ENCODE results near the gene PAQR8. TPM values are rescaled to one million over a fixed set of nuclear protein-coding genes. Genes with fewer than 3 reads are reported as not detected.

PAQR8 gene
- total and polyA plus RNA-seq, 2 of the 13 experiments (the other 11 are each of a cell fraction or from before 2014, with no cell fraction given), result 37.7 to 50.7 TPM

- TF ChIP-seq SAFB2 (CRISPR knock-in tag; IDR thresholded peaks at IDR 0.05; ENCODE audit: borderline replicate concordance, low read depth) (no peak), ZNF678 (CRISPR knock-in tag; IDR thresholded peaks at IDR 0.05) (no peak), STAT5B (CRISPR knock-in tag; IDR thresholded peaks at IDR 0.05) (no peak), ZNF556 (CRISPR knock-in tag; IDR thresholded peaks at IDR 0.05; ENCODE audit: borderline replicate concordance) (no peak), HMGXB4 (CRISPR knock-in tag; IDR thresholded peaks at IDR 0.05; ENCODE audit: borderline replicate concordance in 1 of 2, low read depth in 1 of 2) (no peak), TMF1 (CRISPR knock-in tag; IDR thresholded peaks at IDR 0.05; ENCODE audit: low read depth) (0 out of 2 replicates have a peak, but pooled peaks have one; percentile 24), MTA1 (CRISPR knock-in tag; IDR thresholded peaks at IDR 0.05; ENCODE audit: borderline replicate concordance) (no peak), TEAD3 (CRISPR knock-in tag; optimal IDR thresholded peaks at IDR 0.05; ENCODE audit: borderline replicate concordance) (peak; percentile 42), SALL2 (CRISPR knock-in tag; IDR thresholded peaks at IDR 0.05) (no peak), ELF1 (CRISPR knock-in tag; IDR thresholded peaks at IDR 0.05) (peak; percentile 83), EEA1 (CRISPR knock-in tag; IDR thresholded peaks at IDR 0.05; ENCODE audit: borderline replicate concordance) (no peak), ZNF446 (CRISPR knock-in tag; IDR thresholded peaks at IDR 0.05) (no peak), CEBPB (IDR thresholded peaks at IDR 0.05; ENCODE audit: borderline replicate concordance, low read depth, low read length) (no peak), SOX6 (IDR thresholded peaks at IDR 0.05) (no peak), SOX6 (CRISPR knock-in tag; IDR thresholded peaks at IDR 0.05) (peak; percentile 41; the same call in 1 of the 2 replicates), CC2D1A (CRISPR knock-in tag; IDR thresholded peaks at IDR 0.05) (no peak), PLRG1 (conservative IDR thresholded peaks at IDR 0.05) (no peak), PHF20 (CRISPR knock-in tag; IDR thresholded peaks at IDR 0.05) (peak; percentile 75), HNF4G (IDR thresholded peaks at IDR 0.05; ENCODE audit: borderline replicate concordance, low read depth, low read length) (no peak; the same call in 1 of the 2 replicates), HNF4G (CRISPR knock-in tag; IDR thresholded peaks at IDR 0.05; ENCODE audit: borderline replicate concordance, low read depth) (no peak)
- TF ChIP-seq, protein P1, sequence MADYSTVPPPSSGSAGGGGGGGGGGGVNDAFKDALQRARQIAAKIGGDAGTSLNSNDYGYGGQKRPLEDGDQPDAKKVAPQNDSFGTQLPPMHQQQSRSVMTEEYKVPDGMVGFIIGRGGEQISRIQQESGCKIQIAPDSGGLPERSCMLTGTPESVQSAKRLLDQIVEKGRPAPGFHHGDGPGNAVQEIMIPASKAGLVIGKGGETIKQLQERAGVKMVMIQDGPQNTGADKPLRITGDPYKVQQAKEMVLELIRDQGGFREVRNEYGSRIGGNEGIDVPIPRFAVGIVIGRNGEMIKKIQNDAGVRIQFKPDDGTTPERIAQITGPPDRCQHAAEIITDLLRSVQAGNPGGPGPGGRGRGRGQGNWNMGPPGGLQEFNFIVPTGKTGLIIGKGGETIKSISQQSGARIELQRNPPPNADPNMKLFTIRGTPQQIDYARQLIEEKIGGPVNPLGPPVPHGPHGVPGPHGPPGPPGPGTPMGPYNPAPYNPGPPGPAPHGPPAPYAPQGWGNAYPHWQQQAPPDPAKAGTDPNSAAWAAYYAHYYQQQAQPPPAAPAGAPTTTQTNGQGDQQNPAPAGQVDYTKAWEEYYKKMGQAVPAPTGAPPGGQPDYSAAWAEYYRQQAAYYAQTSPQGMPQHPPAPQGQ (CRISPR knock-in tag; IDR thresholded peaks at IDR 0.05; ENCODE audit: borderline replicate concordance), result no peak
- TF ChIP-seq, protein P2, sequence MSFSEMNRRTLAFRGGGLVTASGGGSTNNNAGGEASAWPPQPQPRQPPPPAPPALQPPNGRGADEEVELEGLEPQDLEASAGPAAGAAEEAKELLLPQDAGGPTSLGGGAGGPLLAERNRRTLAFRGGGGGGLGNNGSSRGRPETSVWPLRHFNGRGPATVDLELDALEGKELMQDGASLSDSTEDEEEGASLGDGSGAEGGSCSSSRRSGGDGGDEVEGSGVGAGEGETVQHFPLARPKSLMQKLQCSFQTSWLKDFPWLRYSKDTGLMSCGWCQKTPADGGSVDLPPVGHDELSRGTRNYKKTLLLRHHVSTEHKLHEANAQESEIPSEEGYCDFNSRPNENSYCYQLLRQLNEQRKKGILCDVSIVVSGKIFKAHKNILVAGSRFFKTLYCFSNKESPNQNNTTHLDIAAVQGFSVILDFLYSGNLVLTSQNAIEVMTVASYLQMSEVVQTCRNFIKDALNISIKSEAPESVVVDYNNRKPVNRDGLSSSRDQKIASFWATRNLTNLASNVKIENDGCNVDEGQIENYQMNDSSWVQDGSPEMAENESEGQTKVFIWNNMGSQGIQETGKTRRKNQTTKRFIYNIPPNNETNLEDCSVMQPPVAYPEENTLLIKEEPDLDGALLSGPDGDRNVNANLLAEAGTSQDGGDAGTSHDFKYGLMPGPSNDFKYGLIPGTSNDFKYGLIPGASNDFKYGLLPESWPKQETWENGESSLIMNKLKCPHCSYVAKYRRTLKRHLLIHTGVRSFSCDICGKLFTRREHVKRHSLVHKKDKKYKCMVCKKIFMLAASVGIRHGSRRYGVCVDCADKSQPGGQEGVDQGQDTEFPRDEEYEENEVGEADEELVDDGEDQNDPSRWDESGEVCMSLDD (CRISPR knock-in tag; IDR thresholded peaks at IDR 0.05; ENCODE audit: borderline replicate concordance), result no peak
- TF ChIP-seq, protein P3, sequence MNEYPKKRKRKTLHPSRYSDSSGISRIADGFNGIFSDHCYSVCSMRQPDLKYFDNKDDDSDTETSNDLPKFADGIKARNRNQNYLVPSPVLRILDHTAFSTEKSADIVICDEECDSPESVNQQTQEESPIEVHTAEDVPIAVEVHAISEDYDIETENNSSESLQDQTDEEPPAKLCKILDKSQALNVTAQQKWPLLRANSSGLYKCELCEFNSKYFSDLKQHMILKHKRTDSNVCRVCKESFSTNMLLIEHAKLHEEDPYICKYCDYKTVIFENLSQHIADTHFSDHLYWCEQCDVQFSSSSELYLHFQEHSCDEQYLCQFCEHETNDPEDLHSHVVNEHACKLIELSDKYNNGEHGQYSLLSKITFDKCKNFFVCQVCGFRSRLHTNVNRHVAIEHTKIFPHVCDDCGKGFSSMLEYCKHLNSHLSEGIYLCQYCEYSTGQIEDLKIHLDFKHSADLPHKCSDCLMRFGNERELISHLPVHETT (CRISPR knock-in tag; conservative IDR thresholded peaks at IDR 0.05), result no peak
Measured at GRCh38 chr6:52420668-52421358, 58.9 kb downstream of the PAQR8 start (continued).
